GM21825 (cell line): ENCODE measurements around the gene STK11IP.
"Not testable (repeated sequence)": the region's sequence is repeated elsewhere in the genome, so short reads cannot be mapped to it uniquely, and the experiment has no call there.

Experiments
- ATAC-seq: cut with Tn5 transposase; IDR thresholded peaks from one replicate; pipeline ENCODE4 v1.9.1; 2021; ENCODE audit warnings: mild to moderate bottlenecking, moderate library complexity; ENCODE audit not compliant: unreplicated experiment

STK11IP gene

DNA sequence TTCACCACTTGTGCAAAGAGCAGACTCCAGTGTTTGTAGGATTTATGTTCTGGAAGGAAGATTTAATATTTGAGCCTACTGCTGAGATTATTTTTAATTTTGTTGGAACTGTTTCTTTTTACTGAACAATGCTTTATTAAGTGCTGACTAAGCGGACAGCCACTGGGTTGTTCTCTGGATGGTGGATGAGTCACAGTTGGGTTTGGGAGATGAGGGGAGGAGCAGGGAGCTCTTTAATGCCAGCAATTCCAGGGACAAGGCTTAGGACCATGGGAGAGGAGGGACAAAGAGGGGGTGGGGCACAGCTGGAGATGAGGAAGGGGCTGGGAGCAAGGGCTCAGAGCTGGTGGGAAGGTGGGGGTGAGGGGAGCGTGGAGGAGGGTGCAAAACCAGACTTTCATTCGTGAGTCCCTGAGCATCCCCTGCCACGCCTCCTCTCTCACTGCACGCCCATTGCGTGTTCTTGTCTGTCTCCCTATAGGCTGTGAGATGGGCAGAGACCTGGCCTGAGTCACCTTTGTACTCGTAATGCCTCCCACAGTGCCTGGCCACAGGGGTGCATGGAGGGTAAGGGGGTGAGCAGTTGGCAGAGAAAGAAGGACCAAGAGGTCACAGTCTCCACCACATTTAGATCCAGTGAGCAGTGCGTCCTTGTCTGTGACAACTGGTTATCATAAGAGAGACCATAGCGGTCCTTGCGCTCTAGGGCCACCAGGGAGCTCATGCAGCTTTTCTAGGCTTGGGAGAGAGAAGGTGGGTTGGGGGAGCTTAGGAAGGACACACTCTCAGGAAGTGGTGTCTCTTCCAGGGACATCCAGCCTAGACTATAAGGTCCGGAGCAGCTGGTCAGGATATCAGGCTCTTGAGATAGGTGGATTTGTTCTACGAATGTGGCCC, 48.2 kb downstream of the STK11IP start:
- ATAC-seq = no peak

- no peak for ATAC-seq
These were observed 50.5 kb downstream of the STK11IP start for GRCh38 chr2:219648176-219648575.

- no peak for ATAC-seq
These were observed 51.3 kb downstream of the STK11IP start for GRCh38 chr2:219648963-219649362.

DNA sequence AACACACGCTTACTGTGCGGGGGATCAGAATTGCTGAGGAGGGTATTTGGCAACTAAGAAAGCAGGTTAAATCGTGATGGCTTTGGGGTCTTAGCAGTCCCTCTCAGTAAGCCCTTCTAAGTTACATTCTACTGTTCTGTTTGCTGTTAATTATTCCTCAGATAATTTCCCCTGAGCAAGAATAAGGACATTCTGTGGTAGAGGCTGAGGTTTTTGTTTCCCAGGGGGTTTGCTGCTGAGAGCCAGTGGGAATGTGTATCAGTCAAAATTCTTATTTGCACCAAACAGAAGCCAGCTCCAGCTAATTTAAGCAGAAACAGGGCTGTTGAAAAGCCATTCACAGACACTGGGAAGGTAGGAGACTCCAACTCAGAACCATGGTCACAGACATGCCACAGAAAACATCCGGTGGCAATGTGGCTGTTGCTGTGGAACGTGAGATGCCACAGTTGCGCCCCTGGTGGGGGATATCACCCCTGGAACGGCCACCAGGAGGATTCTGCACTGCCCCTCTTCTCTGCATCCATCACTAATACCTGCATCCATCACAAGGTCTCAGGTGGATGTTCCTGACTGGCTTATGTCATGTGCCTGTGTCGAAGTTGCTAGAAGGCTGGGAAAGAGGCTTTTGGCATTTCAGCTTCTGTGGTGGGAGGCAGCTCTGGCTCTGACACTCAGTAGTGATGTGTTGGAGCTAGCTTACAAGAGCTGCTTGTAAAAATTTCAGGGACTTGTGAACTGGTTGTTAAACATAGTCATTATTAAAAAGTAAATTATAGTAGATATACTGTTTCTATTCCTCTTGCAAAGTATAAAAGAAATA, 53.0 kb downstream of the STK11IP start:
- ATAC-seq = no peak

- not testable (repeated sequence) for ATAC-seq
These were observed 54.0 kb downstream of the STK11IP start for GRCh38 chr2:219651656-219652055.

- ATAC-seq = no peak
These were observed 58.9 kb downstream of the STK11IP start for GRCh38 chr2:219656526-219656925.

- ATAC-seq = no peak
These were observed 60.7 kb downstream of the STK11IP start for GRCh38 chr2:219658196-219658846.

- ATAC-seq = no peak
These were observed 61.2 kb downstream of the STK11IP start for GRCh38 chr2:219658874-219659273.

DNA sequence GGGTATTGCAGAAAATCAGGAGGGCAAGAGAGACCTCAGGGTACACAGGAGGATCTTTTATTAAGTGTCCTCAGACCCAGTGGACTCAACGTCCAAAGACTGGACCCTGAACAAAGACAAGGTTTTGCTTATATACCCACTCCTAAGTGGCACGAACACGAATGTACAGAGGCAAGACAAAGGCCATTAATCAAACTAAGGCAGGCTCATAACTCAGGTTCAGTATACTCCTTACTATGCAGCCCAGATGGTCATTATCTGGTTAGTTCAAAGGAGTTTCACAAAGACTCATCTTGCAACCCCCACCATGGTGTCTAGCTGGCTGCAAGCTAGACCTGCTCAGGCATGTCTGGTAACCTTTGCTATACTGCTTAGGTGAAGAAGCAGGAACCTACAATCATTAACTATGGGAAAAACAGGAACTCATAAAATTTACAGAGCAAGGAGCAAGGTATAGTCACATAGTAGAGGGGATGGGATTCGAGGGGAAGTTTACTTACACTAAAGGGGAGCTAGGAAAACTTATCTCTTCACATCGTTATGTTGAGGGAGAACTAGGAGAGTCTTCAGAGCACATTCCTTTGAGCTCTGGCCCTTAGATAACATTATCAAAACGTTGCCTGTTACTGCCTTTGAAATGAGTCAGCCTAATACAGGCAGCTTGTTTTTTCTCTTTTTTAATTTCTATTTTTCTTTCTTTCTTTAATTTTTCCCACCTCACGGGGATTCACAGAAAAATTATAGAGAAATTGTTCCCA, 63.7 kb downstream of the STK11IP start:
- ATAC-seq = peak; percentile 92

- ATAC-seq = no peak
These were observed 64.3 kb downstream of the STK11IP start for GRCh38 chr2:219661955-219662395.

- no peak for ATAC-seq
These were observed 64.9 kb downstream of the STK11IP start for GRCh38 chr2:219662566-219662965.

GRCh38 chr2:219663116-219663762, 65.6 kb downstream of the STK11IP start:
- no peak for ATAC-seq

- no peak for ATAC-seq
These were observed 66.4 kb downstream of the STK11IP start for GRCh38 chr2:219664041-219664440.

DNA sequence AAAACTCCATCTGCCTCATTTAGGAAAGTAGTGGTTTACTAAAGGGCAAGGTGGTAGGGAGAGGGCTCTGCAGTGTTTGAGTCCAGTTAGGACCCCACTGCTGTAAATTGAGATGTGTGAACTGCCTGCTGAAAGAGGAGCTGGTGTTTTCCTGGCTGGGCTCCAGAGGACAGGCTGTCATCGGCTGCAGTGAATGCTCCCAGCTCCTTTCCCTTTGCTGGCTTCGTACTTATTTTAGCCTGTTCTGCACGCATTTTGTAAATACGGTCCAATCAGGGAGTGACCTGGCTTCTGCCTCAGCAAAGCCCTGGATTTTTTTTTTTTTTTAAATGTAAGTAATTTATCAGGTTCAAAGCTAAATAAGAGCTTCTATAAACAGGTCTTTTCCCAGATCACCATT, 67.3 kb downstream of the STK11IP start:
- no peak for ATAC-seq

GRCh38 chr2:219665926-219666325, 68.3 kb downstream of the STK11IP start:
- ATAC-seq = no peak
